ENCODE measurements around the gene TCF19. TPM values are rescaled to one million over a fixed set of nuclear protein-coding genes. Genes with fewer than 3 reads are reported as not detected.

The TCF19 gene
- total and polyA plus RNA-seq, 3 experiments from 2014 or later, result 11.6 to 103 (median 102) TPM

DNA sequence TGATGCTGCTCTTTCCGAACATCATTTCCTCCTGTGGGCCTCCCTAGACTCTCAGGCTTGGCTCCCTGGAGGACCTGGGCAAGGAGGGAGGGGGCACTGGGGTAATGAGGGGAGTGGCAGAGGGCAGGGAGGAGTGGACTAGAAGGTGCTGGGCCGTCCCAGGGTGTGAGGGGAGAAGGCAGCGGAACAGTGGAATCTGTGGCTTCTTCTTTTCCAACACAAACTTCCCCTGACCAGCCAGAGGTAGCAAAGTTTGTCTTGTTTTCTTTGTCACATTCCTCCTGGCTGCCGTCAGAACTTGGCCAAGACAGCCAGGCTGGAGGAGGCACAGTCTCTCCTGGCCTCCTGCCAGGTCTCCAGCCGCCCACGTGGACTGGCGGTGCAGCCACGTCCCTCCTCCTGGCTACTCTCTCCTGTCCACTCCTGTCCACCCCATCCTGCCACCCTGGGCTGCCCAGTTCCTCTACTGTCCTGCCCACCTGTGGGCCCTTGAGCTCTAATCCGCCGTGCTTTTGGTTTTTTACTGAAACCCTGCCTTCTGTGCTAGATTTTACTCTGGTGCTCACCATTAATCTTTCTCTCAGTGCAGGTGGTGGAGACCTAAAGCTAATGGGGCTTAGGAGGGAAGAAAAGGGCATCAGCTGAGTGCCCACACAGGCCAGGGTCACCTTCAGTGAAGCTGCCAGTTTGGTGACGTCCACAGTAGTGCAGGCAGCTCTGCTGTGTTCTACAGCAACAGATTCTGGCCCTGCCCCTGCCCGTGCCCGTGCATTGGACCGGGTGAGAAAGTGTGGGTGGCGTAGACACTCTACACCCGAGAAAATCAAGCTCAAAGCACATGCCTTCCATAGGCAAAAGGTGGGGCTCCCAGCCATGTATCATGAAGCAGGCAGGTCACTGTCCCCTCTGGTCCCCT lies 35.3 kb upstream of the TCF19 start:
- Histone ChIP-seq H3K27ac (ENCODE audit: low read depth, low read length) (no peak overlapping the region), H3K27me3 (ENCODE audit: insufficient read depth, low read length, poor library complexity, severe bottlenecking) (no peaks in the 10 kb centered on the region), H3K36me3 (ENCODE audit: insufficient read depth, low read length) (no peaks in the 10 kb centered on the region), H3K9me3 (ENCODE audit: low read length) (no peaks in the 10 kb centered on the region), H3K4me1 (ENCODE audit: insufficient read depth, low read length) (no peaks in the 10 kb centered on the region), H3K4me3 (ENCODE audit: low read length) (no peak overlapping the region)
- H3K27ac Mint-ChIP-seq, result peak overlapping the region in 1 of 8 donors; percentile 50
- no peak for DNase-seq
- CTCF ChIA-PET, result interaction anchor here (0.9 to 1.1 kb wide), 2 partner anchors 14 to 43 kb away, joined by 3 read pairs; no protein-coding TSS in a partner anchor
- H3K27me3 Mint-ChIP-seq, result peaks cover 7 to 9% of the 10 kb centered on the region in 2 donors
- H3K4me3 Mint-ChIP-seq, result peak overlapping the region in 1 of 7 donors; percentile 32
- H3K36me3 Mint-ChIP-seq, result no peaks in the 10 kb centered on the region
- H3K9me3 Mint-ChIP-seq, result no peaks in the 10 kb centered on the region
- POLR2A ChIA-PET, result interaction anchor here (0.5 kb wide), 1 partner anchor 276 kb away, joined by 3 read pairs; no protein-coding TSS in a partner anchor
- peaks cover 2 to 3% (median 3%) of the 10 kb centered on the region in 3 donors for H3K4me1 Mint-ChIP-seq

DNA sequence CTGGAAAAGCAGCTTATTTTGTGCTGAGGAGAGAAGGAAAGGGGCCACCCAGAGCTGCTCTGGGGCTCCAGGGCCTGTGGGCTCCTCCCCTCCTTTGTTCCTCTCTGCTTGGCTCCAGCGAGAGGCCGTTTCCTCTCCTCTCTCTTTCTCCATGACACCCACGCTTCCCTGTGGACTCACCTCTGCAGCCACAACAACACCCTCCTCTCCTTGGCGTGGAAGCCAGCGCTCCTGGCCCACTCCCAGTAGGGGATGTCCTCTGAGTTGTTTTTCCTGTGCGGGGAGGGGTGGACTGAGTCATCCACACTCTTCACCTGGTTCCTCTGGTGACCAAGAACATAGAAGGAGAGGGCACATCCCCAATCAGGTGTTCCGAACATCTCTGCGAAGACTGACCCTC lies 33.2 kb upstream of the TCF19 start:
- Mint-ChIP-seq H3K9me3 (no peaks in the 10 kb centered on the region), H3K36me3 (no peaks in the 10 kb centered on the region), H3K27ac (no peak overlapping the region), H3K4me1 (peaks cover 6 to 7% (median 6%) of the 10 kb centered on the region in 3 donors), H3K4me3 (no peak overlapping the region), H3K27me3 (peaks cover 5 to 8% of the 10 kb centered on the region in 2 donors)
- no peak overlapping the region for H3K27ac ChIP-seq (ENCODE audit: low read depth, low read length)
- ChIA-PET POLR2A (no interaction called here), CTCF (interaction anchor here (0.8 to 2.5 kb wide), 2 partner anchors 9 to 46 kb away, joined by 3 to 9 read pairs; no protein-coding TSS in a partner anchor)
- H3K27me3 ChIP-seq (ENCODE audit: insufficient read depth, low read length, poor library complexity, severe bottlenecking), result no peaks in the 10 kb centered on the region
- H3K9me3 ChIP-seq (ENCODE audit: low read length), result no peaks in the 10 kb centered on the region
- no peaks in the 10 kb centered on the region for H3K4me1 ChIP-seq (ENCODE audit: insufficient read depth, low read length)
- H3K36me3 ChIP-seq (ENCODE audit: insufficient read depth, low read length), result no peaks in the 10 kb centered on the region
- no peak for DNase-seq
- H3K4me3 ChIP-seq (ENCODE audit: low read length), result no peak overlapping the region

DNA sequence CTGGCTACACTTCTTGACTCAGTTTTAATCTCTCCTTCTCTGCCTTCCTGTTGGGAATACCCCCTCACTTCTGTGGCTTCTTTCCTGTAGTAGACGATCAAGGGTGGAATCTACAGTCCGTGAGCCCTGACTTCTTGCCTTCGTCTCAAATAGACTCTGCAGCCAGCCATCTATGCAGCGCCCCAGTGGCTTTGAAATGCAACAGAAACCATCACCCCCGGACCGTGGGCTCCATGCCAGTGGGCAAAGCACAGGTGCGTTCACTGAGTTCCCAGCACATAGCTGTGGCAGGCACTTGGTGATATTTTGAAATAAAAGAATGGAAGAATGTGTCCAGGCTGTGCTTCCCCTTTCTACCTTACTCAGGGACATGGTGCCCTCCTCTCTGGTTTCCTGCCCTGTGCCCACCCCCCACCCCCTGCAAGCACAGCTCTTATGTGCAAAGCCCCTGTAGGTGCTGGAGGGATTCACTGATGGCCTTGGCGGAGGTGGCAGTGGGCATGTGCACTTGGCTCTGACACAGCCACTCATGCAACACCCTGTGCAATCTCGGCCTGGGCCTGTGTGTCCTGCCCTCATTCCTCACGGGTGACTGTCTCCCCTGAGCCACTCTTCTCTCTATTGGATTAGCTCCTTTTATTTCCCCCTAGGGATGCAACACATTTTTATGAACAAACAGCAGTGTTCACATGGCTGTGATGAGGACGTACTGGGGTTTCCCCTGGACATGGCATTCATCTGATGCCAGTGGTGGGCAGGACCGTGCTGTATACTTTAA lies 32.6 kb upstream of the TCF19 start:
- DNase-seq, result no peak
- peaks cover 6 to 7% (median 6%) of the 10 kb centered on the region in 3 donors for H3K4me1 Mint-ChIP-seq
- peaks cover 5 to 7% of the 10 kb centered on the region in 2 donors for H3K27me3 Mint-ChIP-seq
- H3K9me3 ChIP-seq (ENCODE audit: low read length), result no peaks in the 10 kb centered on the region
- no peak overlapping the region for H3K4me3 ChIP-seq (ENCODE audit: low read length)
- no peaks in the 10 kb centered on the region for H3K27me3 ChIP-seq (ENCODE audit: insufficient read depth, low read length, poor library complexity, severe bottlenecking)
- no peaks in the 10 kb centered on the region for H3K9me3 Mint-ChIP-seq
- no peak overlapping the region for H3K4me3 Mint-ChIP-seq
- ChIA-PET CTCF (interaction anchor here (0.8 to 2.5 kb wide), 5 partner anchors 9 to 241 kb away, joined by 3 to 9 read pairs (median 3); no protein-coding TSS in a partner anchor), POLR2A (interaction anchor here (0.6 kb wide), 1 partner anchor 363 kb away, joined by 5 read pairs; no protein-coding TSS in a partner anchor)
- H3K27ac Mint-ChIP-seq, result no peak overlapping the region
- H3K4me1 ChIP-seq (ENCODE audit: insufficient read depth, low read length), result no peaks in the 10 kb centered on the region
- no peaks in the 10 kb centered on the region for H3K36me3 Mint-ChIP-seq
- H3K36me3 ChIP-seq (ENCODE audit: insufficient read depth, low read length), result no peaks in the 10 kb centered on the region
- H3K27ac ChIP-seq (ENCODE audit: low read depth, low read length), result no peak overlapping the region

DNA sequence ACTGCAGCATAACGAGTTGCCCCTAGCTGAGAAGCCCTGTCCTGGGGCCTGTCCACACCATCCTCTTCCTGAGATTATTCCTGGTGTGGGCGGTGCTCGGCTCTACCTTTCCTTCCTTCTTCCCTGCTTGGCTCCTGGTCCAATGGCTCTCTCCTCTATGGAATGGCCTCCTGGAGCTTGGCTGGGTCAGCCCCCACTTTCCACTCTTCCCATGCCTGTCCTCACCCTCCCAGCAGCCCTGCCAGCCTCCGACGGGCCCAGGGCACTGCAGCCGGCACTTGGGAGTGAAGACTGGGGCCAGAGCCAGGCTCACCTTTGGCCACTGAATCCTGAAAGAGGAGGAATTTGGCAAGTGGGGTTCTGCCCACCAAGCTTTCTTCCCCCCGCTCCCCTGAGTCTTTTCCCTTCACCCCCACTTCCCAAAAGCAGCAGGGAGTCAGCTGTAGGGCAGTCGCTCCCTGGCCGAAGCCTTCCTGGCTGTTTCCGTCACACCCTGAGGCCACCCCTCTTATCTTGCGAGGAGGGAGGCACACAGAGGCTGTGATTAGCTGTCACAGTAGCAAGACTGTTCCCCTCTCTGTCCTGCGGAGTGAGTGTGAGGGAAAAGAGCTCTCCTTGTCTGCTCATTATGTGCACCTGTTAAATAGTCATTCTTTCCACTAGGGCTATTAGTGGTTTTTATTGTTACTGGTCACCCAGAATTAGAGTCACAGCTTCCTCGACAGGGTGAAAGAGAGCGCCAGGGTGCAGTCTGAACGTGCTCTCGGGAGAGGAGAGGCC lies 31.8 kb upstream of the TCF19 start:
- no peaks in the 10 kb centered on the region for H3K36me3 Mint-ChIP-seq
- peaks cover under 1% of the 10 kb centered on the region for H3K27me3 ChIP-seq (ENCODE audit: insufficient read depth, low read length, poor library complexity, severe bottlenecking)
- H3K9me3 Mint-ChIP-seq, result no peaks in the 10 kb centered on the region
- peaks cover 6 to 7% (median 6%) of the 10 kb centered on the region in 3 donors for H3K4me1 Mint-ChIP-seq
- ChIA-PET POLR2A (interaction anchor here (0.6 kb wide), 1 partner anchor 364 kb away, joined by 5 read pairs; no protein-coding TSS in a partner anchor), CTCF (interaction anchor here (0.9 to 2.5 kb wide), 11 partner anchors 10 to 336 kb away, joined by 3 to 9 read pairs (median 3); partner anchors contain the start of gene C6orf15)
- no peaks in the 10 kb centered on the region for H3K4me1 ChIP-seq (ENCODE audit: insufficient read depth, low read length)
- no peak overlapping the region for H3K27ac Mint-ChIP-seq
- peaks cover 5 to 9% of the 10 kb centered on the region in 2 donors for H3K27me3 Mint-ChIP-seq
- H3K4me3 Mint-ChIP-seq, result no peak overlapping the region
- H3K4me3 ChIP-seq (ENCODE audit: low read length), result no peak overlapping the region
- no peak overlapping the region for H3K27ac ChIP-seq (ENCODE audit: low read depth, low read length)
- no peaks in the 10 kb centered on the region for H3K36me3 ChIP-seq (ENCODE audit: insufficient read depth, low read length)
- no peaks in the 10 kb centered on the region for H3K9me3 ChIP-seq (ENCODE audit: low read length)
- no peak for DNase-seq

DNA sequence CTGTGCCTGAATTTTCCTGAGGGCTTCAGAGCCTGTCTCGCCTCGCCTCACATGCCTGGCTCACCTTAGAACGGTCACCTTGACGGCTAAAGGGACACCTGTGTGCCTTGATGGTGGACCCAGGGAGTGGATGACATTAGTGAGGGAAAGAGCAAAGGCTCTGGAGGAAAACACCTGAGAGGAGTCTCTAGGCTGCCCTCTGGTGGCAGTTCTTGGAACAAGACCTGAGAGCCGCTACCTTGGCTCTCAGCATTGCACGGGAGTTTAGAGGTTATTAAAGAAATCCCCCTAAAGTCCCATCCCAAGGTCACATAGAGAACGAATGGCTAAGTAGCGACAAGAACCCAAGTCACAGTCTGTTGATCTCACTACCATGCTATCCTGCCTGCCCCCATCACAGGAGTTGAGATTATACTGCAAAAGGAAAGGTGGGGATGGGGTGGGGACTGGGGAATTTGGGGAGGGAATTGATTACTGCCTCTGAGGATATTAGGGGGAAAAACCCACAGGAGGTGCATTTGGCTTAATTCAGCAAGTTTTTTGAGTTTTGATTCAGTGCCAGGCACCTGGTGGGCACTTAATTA lies 30.2 kb upstream of the TCF19 start:
- Histone ChIP-seq H3K27ac (ENCODE audit: low read depth, low read length) (no peak overlapping the region), H3K27me3 (ENCODE audit: insufficient read depth, low read length, poor library complexity, severe bottlenecking) (peaks cover 4% of the 10 kb centered on the region), H3K4me1 (ENCODE audit: insufficient read depth, low read length) (no peaks in the 10 kb centered on the region), H3K4me3 (ENCODE audit: low read length) (no peak overlapping the region), H3K36me3 (ENCODE audit: insufficient read depth, low read length) (no peaks in the 10 kb centered on the region), H3K9me3 (ENCODE audit: low read length) (no peaks in the 10 kb centered on the region)
- no peaks in the 10 kb centered on the region for H3K36me3 Mint-ChIP-seq
- DNase-seq, result peak; percentile 42 to 79 (median 62)
- no peak overlapping the region for H3K4me3 Mint-ChIP-seq
- H3K27ac Mint-ChIP-seq, result peak overlapping the region in 3 of 8 donors; percentile 35 to 80 (median 48)
- no peaks in the 10 kb centered on the region for H3K9me3 Mint-ChIP-seq
- CTCF ChIA-PET, result interaction anchor here (0.8 to 2.1 kb wide), 10 partner anchors 9 to 215 kb away, joined by 3 to 10 read pairs (median 4); partner anchors contain the start of genes C6orf15, PSORS1C1, PSORS1C2 and VARS2
- H3K27me3 Mint-ChIP-seq, result peaks cover 5 to 9% of the 10 kb centered on the region in 2 donors
- POLR2A ChIA-PET, result no interaction called here
- peaks cover 6 to 7% (median 6%) of the 10 kb centered on the region in 3 donors for H3K4me1 Mint-ChIP-seq

DNA sequence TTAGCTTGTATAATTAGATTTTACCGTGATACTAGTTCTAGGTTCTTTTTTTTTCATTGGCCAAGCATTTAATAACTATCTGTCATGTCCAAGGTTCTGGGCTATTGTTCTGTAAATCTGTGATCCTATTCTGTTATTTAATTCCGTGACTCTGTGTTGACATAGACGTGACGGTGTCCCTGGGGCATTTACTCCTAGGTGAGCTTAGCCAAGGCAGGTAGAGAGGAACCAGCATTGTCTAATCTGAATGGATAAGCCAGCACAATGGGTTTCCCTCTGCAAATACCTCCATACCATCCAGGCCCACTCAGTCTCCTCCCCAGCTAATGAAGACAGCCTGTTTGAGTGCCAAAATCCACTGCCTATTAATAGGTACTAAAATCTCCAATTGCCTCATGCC lies 29.3 kb upstream of the TCF19 start:
- DNase-seq, result no peak
- Histone ChIP-seq H3K27ac (ENCODE audit: low read depth, low read length) (no peak overlapping the region), H3K9me3 (ENCODE audit: low read length) (no peaks in the 10 kb centered on the region), H3K27me3 (ENCODE audit: insufficient read depth, low read length, poor library complexity, severe bottlenecking) (peaks cover 4% of the 10 kb centered on the region), H3K4me3 (ENCODE audit: low read length) (no peak overlapping the region), H3K36me3 (ENCODE audit: insufficient read depth, low read length) (no peaks in the 10 kb centered on the region), H3K4me1 (ENCODE audit: insufficient read depth, low read length) (no peaks in the 10 kb centered on the region)
- peaks cover 6 to 7% (median 6%) of the 10 kb centered on the region in 3 donors for H3K4me1 Mint-ChIP-seq
- H3K36me3 Mint-ChIP-seq, result no peaks in the 10 kb centered on the region
- ChIA-PET CTCF (interaction anchor here (0.9 to 2.3 kb wide), 9 partner anchors 9 to 216 kb away, joined by 3 to 10 read pairs (median 4); partner anchors contain the start of genes PSORS1C1, PSORS1C2 and VARS2), POLR2A (no interaction called here)
- no peak overlapping the region for H3K4me3 Mint-ChIP-seq
- H3K9me3 Mint-ChIP-seq, result no peaks in the 10 kb centered on the region
- no peak overlapping the region for H3K27ac Mint-ChIP-seq
- H3K27me3 Mint-ChIP-seq, result peaks cover 5 to 7% of the 10 kb centered on the region in 2 donors

DNA sequence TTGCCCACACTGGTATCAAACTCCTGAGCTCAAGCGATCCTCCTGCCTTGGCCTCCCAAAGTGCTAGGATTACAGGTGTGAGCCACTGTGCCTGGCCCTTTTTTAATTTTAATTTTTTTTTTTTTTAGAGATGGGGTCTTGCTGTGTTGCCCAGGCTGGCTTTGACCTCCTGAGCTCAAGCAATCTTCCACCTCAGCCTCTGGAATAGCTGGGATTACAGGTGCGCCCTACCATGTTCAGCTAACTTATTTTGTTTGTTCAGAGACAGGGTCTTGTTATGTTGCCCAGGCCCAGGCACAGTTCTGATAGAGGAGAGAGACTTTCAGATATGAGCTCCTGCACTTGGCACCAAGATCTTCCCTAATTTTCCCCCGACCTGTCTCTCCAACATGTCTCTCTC lies 27.6 kb upstream of the TCF19 start:
- no peak overlapping the region for H3K4me3 Mint-ChIP-seq
- Histone ChIP-seq H3K36me3 (ENCODE audit: insufficient read depth, low read length) (no peaks in the 10 kb centered on the region), H3K27me3 (ENCODE audit: insufficient read depth, low read length, poor library complexity, severe bottlenecking) (peaks cover 4% of the 10 kb centered on the region), H3K27ac (ENCODE audit: low read depth, low read length) (no peak overlapping the region), H3K4me1 (ENCODE audit: insufficient read depth, low read length) (no peaks in the 10 kb centered on the region), H3K9me3 (ENCODE audit: low read length) (no peaks in the 10 kb centered on the region), H3K4me3 (ENCODE audit: low read length) (no peak overlapping the region)
- H3K27me3 Mint-ChIP-seq, result peaks cover 5 to 7% of the 10 kb centered on the region in 2 donors
- H3K27ac Mint-ChIP-seq, result no peak overlapping the region
- POLR2A ChIA-PET, result interaction anchor here (0.7 kb wide), 1 partner anchor 28 kb away, joined by 3 read pairs; no protein-coding TSS in a partner anchor
- no peaks in the 10 kb centered on the region for H3K9me3 Mint-ChIP-seq
- H3K36me3 Mint-ChIP-seq, result no peaks in the 10 kb centered on the region
- CTCF ChIA-PET, result interaction anchor here (2.3 to 13.1 kb wide), 2 partner anchors 62 to 237 kb away, joined by 5 to 80 read pairs; no protein-coding TSS in a partner anchor
- no peak for DNase-seq
- peaks cover 6 to 7% (median 6%) of the 10 kb centered on the region in 3 donors for H3K4me1 Mint-ChIP-seq
